ENCODE data around the gene CTTNBP2NL. TPM values are rescaled to one million over a fixed set of nuclear protein-coding genes. Genes with fewer than 3 reads are reported as not detected.
A peak's percentile ranks its signal among the peaks of the same experiment; 100 is the strongest.
"Not testable (repeated sequence)": the region's sequence is repeated elsewhere in the genome, so short reads cannot be mapped to it uniquely, and the experiment has no call there.

Gene CTTNBP2NL
- polyA plus RNA-seq, 6 donors from 2014 or later, result 0.19 to 2.7 (median 1.0) TPM

DNA sequence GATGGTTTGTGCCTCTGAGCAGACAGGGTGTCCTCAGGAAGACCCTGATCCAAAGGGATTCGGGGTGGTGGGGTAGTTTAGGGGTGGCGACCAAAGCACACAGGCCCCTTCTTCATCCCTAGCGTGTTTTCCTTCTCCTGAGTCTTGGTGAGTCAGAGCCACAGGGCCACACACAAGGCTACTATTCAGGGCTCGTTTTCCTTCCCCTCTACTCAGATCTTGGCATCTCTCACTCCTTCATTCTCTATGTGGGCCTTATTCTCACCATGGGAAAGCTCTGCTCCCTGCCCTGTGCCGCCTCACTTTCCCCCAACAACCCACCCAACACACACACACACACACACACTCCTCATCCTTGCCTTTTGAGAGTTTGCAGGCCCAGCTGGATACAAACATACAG, 69.1 kb downstream of the CTTNBP2NL start:
- H3K27ac Mint-ChIP-seq, result peak overlapping the region in 5 of 6 donors; percentile 91 to 98 (median 94)
- H3K4me1 Mint-ChIP-seq, result peaks cover 36 to 48% (median 39%) of the 10 kb centered on the region in 3 donors
- peak overlapping the region in 3 of 8 donors; percentile 76 to 85 (median 77) for H3K4me3 Mint-ChIP-seq
- H3K36me3 Mint-ChIP-seq, result no peaks in the 10 kb centered on the region
- DNase-seq (no peak), ATAC-seq (ENCODE audit: low read depth in 2 of 2) (no peak)
- H3K27me3 Mint-ChIP-seq, result peaks cover 3 to 15% (median 14%) of the 10 kb centered on the region in 3 donors
- peaks cover 0 to 2% (median 0%) of the 10 kb centered on the region in 7 donors for H3K9me3 Mint-ChIP-seq

DNA sequence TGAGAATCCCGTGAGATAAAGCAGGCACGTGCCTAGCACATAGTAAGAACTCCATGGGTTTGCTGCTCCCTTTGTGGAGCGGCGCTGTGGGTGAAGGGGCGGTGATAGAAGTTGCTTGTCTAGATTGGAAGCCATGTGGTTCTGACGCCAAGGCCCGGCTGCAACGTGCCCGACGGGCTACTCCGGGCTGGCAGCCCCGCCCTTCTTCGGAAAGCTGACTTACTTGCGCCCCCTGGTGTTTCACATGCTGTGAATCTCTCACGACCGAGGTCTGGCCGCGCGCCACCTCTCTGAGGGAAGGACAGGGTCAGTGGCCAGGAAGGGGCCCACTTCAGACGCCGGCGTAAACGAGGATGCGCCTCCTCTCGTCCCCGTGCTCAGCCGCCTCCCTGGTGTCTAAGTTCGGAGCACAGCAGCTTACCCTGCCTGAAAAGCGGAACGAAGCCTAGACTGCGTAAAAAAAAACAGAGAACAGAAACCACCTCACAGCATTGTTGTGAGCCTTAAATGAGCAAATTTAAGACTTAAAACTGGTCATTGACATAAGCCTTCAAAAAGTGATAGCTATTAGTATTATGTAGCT, 70.2 kb downstream of the CTTNBP2NL start:
- ATAC-seq (ENCODE audit: low read depth in 2 of 2), result peak; percentile 88 to 90
- peak overlapping the region; percentile 76 to 88 (median 78) for H3K4me3 Mint-ChIP-seq
- H3K27me3 Mint-ChIP-seq, result peaks cover 3 to 21% (median 18%) of the 10 kb centered on the region in 3 donors
- H3K4me1 Mint-ChIP-seq, result peaks cover 36 to 48% (median 39%) of the 10 kb centered on the region in 3 donors
- H3K36me3 Mint-ChIP-seq, result no peaks in the 10 kb centered on the region
- H3K27ac Mint-ChIP-seq, result peak overlapping the region; percentile 88 to 98 (median 94)
- DNase-seq, result peak; percentile 89
- peaks cover 0 to 2% (median 0%) of the 10 kb centered on the region in 7 donors for H3K9me3 Mint-ChIP-seq

DNA sequence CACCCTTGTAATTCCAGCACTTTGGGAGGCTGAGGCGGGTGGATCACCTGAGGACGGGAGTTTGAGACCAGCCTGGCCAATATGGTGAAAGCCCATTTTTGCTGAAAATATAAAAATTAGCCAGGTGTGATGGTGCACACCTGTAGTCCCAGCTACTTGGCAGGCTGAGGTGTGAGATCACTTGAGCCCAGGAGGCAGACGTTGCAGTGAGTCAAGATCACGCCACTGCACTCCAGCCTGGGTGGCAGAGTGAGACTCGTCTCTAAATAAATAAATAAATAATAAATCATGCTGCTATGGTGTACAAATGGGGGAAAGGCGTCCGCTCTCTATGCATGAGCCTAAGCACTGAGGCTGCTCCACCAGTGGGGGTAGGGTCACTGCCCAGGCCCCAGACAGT, 74.3 kb downstream of the CTTNBP2NL start:
- Mint-ChIP-seq H3K4me1 (peaks cover 22 to 25% (median 22%) of the 10 kb centered on the region in 3 donors), H3K27me3 (peaks cover 5 to 38% (median 24%) of the 10 kb centered on the region in 3 donors)
- H3K27ac Mint-ChIP-seq; H3K9me3 Mint-ChIP-seq; DNase-seq; H3K4me3 Mint-ChIP-seq; H3K36me3 Mint-ChIP-seq; ATAC-seq (ENCODE audit: low read depth in 2 of 2): not testable (repeated sequence)

DNA sequence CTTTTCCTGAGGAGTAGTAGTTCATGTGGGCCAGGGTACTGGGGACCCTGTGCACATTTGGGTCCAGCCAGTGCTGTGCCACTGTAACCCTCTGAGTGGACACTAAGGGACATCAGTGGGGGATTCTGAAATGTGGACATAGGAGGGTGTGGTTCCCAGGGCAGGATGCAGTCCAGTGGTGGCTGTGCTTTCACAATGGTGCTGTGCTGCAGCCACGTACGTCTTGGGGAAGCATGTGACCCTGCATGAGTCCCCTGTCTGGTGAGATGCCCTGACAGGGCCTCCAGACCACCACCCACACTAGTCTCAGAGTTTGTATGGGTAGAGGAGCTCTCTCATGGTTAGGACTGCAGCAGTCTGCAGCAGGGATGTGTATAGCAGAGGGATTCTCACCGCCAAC, 75.0 kb downstream of the CTTNBP2NL start:
- peaks cover 15 to 18% (median 16%) of the 10 kb centered on the region in 3 donors for H3K4me1 Mint-ChIP-seq
- H3K9me3 Mint-ChIP-seq, result peaks cover 0 to 13% (median 7%) of the 10 kb centered on the region in 7 donors
- H3K27ac Mint-ChIP-seq, result no peak overlapping the region
- ATAC-seq (ENCODE audit: low read depth in 2 of 2), result no peak
- H3K36me3 Mint-ChIP-seq, result peaks cover 6 to 8% of the 10 kb centered on the region in 2 donors
- H3K27me3 Mint-ChIP-seq, result peaks cover 5 to 43% (median 24%) of the 10 kb centered on the region in 3 donors
- DNase-seq, result no peak
- no peak overlapping the region for H3K4me3 Mint-ChIP-seq

DNA sequence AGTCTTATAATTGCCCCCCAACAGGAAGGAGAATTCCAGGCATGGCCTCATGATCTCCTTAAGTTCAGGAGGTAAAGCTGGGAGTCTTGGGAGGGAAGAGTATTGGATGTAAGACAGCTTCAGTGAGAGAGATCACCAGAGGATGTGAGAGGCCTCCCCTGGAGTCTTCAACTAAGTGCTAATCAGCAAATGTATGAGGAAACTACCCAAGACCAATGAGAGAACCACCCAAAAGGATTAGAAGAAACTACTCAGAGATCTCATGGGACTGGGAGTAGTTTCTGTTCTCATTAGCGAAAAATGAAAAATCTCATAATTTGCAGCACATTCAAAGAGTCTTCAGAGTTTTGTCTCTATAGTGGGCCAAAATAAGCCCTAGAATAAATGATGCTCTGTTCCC, 76.1 kb downstream of the CTTNBP2NL start:
- Mint-ChIP-seq H3K36me3 (peaks cover 6 to 20% of the 10 kb centered on the region in 2 donors), H3K4me3 (no peak overlapping the region), H3K9me3 (peaks cover 3 to 24% (median 16%) of the 10 kb centered on the region in 7 donors), H3K27ac (peak overlapping the region in 1 of 6 donors; percentile 44), H3K27me3 (peaks cover 5 to 50% (median 31%) of the 10 kb centered on the region in 3 donors), H3K4me1 (peaks cover 3 to 7% (median 4%) of the 10 kb centered on the region in 3 donors)
- ATAC-seq (ENCODE audit: low read depth in 2 of 2), result no peak
- DNase-seq, result no peak

DNA sequence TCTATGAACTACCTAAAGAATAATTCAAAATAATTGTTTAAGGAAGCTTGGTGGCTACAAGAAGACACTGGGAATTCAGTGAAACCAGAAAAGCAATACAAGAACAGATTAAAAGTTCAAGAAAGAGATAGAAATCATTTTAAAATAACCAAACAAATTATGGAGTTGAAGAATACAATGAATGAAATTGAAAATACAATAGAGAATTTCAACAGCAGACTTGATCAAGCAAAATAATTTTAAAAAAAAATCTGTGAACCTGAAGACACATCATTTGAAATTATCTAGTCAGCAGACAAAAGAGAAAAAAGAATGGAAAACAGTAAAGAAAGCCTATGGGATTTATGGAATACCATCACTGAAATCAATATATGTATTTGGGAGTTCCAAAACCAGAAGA, 81.5 kb downstream of the CTTNBP2NL start:
- DNase-seq (no peak), ATAC-seq (ENCODE audit: low read depth in 2 of 2) (no peak)
- peaks cover 11 to 52% (median 41%) of the 10 kb centered on the region in 7 donors for H3K9me3 Mint-ChIP-seq
- no peaks in the 10 kb centered on the region for H3K4me1 Mint-ChIP-seq
- peaks cover 6 to 33% of the 10 kb centered on the region in 2 donors for H3K36me3 Mint-ChIP-seq
- peaks cover 9 to 50% (median 24%) of the 10 kb centered on the region in 3 donors for H3K27me3 Mint-ChIP-seq
- H3K27ac Mint-ChIP-seq, result no peak overlapping the region
- H3K4me3 Mint-ChIP-seq, result peak overlapping the region in 1 of 8 donors; percentile 45

DNA sequence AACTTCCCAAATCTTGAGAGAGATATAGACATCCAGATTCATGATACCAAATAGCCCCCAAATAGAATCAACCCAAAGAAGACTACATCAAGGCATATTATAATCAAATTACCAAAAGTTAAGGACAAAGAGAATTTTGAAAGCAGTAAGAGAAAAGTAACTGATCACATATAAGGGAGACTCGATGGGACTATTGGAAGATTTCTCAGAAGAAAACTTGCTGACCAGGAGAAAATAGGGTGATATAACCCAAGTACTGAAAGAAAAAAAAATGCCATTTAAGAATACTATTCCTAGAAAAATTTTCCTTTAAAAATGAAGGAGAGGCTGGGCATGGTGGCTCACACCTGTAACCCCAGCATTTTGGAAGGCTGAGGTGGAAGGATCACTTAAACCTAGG, 82.3 kb downstream of the CTTNBP2NL start:
- Mint-ChIP-seq H3K9me3 (peaks cover 11 to 52% (median 41%) of the 10 kb centered on the region in 7 donors), H3K27ac (no peak overlapping the region), H3K4me3 (no peak overlapping the region), H3K27me3 (peaks cover 9 to 47% (median 20%) of the 10 kb centered on the region in 3 donors), H3K36me3 (peaks cover 6 to 33% of the 10 kb centered on the region in 2 donors), H3K4me1 (no peaks in the 10 kb centered on the region)
- no peak for ATAC-seq (ENCODE audit: low read depth in 2 of 2)
- DNase-seq, result no peak

DNA sequence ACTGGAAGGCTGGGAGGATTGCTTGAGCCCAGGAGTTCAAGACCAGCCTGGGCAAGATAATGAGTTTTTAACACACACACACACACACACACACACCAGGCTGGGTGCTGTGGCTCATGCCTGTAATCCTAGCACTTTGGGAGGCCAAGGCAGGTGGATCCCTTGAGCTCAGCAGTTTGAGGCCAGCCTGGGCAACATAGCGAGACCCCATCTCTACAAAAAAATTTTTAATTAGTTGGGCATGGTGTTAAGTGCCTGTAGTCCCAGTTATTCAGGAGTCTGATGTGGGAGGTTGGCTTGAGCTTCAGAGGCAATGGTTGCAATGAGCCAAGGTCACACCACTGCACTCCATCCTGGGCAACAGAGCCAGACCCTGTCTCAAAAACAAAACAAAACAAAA, 90.0 kb downstream of the CTTNBP2NL start:
- not testable (repeated sequence) for H3K4me3 Mint-ChIP-seq; H3K4me1 Mint-ChIP-seq; ATAC-seq (ENCODE audit: low read depth in 2 of 2)

DNA sequence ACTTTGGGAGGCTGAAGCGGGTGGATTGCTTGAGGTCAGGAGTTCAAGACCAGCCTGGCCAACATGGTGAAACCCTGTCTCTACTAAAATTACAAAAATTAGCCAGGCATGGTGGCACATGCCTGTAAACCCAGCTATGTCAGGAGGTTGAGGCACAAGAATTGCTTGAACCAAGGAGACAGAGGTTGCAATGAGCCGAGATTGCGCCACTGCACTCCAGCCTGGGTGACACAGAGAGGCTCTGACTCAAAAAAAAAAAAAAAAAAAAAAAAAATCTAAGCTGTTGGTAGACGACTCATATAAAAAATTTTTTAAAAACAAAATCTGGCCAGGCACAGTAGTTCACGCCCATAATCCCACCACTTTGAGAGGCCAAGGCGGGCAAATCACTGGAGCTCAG, 91.7 kb downstream of the CTTNBP2NL start:
- not testable (repeated sequence) for H3K9me3 Mint-ChIP-seq; H3K4me3 Mint-ChIP-seq; ATAC-seq (ENCODE audit: low read depth in 2 of 2); H3K27ac Mint-ChIP-seq; H3K4me1 Mint-ChIP-seq; DNase-seq; H3K36me3 Mint-ChIP-seq
- H3K27me3 Mint-ChIP-seq, result peaks cover 19 to 28% (median 25%) of the 10 kb centered on the region in 3 donors

More for the DNA sequence above, 90.0 kb downstream of the CTTNBP2NL start:
- not testable (repeated sequence) for DNase-seq, H3K9me3 Mint-ChIP-seq, H3K27ac Mint-ChIP-seq, H3K36me3 Mint-ChIP-seq
- H3K27me3 Mint-ChIP-seq, result peaks cover 17 to 20% (median 19%) of the 10 kb centered on the region in 3 donors

DNA sequence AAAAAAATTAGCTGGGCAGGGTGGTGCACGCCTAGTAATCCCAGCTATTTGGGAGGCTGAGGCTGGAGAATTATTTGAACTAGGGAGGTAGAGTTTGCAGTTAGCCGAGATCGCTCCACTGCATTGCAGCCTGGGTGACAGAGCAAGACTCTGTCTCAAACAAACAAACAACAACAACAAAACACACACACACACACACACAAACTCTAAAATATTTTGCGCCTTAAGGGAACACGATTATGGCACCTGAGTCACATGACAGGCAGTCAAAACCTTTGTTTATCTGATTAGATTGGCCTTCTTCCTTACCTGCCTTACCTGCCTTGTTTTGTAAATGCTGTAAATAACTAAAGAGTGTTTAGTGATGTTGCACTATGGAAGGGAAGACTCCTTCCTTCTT, 92.1 kb downstream of the CTTNBP2NL start:
- Mint-ChIP-seq H3K36me3 (no peaks in the 10 kb centered on the region), H3K27me3 (peaks cover 23 to 27% (median 26%) of the 10 kb centered on the region in 3 donors), H3K27ac (no peak overlapping the region), H3K9me3 (no peaks in the 10 kb centered on the region), H3K4me3 (no peak overlapping the region), H3K4me1 (no peaks in the 10 kb centered on the region)
- DNase-seq (no peak), ATAC-seq (ENCODE audit: low read depth in 2 of 2) (no peak)

DNA sequence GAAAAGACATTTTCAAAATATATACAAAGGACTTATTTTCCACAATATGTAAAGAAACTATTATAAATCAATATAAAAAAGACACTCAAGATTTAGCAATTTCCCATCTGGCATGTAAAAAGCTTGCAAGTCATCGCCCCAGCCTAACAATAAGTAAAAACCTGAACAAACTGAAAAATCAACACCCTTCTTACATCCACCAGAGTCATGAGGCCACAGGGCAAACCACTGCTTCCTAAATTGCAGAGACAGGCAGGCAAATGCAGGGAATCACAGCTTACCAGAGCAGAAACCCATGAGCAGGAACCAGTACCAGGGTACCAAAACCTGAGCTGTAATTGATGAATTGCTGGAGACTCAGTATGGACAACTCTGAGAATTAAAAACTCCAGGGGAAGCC, 96.1 kb downstream of the CTTNBP2NL start:
- Mint-ChIP-seq H3K9me3 (no peaks in the 10 kb centered on the region), H3K4me1 (no peaks in the 10 kb centered on the region), H3K27ac (no peak overlapping the region), H3K27me3 (peaks cover 44 to 45% (median 45%) of the 10 kb centered on the region in 3 donors), H3K4me3 (no peak overlapping the region), H3K36me3 (peaks cover 0 to 4% of the 10 kb centered on the region in 2 donors)
- ATAC-seq (ENCODE audit: low read depth in 2 of 2), result no peak
- no peak for DNase-seq

DNA sequence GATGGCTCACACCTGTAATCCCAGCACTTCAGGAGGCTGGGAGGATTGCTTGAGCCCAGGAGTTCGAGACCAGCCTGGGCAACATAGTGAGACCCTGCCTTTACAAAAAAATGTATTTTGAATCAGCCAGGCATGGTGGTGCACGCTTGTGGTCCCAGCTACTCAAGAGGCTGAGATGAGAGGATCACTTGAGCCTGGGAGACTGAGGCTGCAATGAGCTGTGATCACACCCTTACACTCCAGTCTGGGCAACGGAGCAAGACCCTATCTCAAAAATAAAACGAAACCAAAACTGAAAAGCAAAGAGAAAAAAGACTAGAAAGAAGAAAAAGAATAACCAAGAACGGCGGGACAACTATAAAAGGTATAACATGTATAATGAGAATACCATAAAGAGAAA, 97.3 kb downstream of the CTTNBP2NL start:
- Mint-ChIP-seq H3K9me3 (no peaks in the 10 kb centered on the region), H3K4me1 (no peaks in the 10 kb centered on the region), H3K27me3 (peaks cover 55 to 58% (median 57%) of the 10 kb centered on the region in 3 donors), H3K4me3 (no peak overlapping the region), H3K27ac (peak overlapping the region in 1 of 6 donors; percentile 28), H3K36me3 (peaks cover 0 to 4% of the 10 kb centered on the region in 2 donors)
- DNase-seq (no peak), ATAC-seq (ENCODE audit: low read depth in 2 of 2) (no peak)

DNA sequence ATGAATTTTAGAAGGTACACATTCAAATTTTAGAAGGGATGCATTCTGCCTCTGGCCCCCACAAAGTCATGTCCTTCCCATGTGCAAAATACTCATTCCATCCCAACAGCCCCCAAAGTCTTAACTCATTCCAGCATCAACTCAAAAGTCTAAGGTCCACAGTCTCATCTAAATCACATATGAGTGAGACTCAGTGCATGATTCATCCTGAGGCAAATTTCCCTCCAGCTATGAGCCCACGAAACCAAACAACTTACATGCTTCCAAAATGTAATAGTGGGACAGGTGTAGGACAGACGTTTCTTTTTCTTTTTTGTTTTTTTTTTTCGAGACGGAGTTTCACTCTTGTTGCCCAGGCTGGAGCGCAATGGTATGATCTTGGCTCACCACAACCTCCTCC, 100.3 kb downstream of the CTTNBP2NL start:
- H3K4me1 Mint-ChIP-seq, result peaks cover 0 to 2% (median 0%) of the 10 kb centered on the region in 3 donors
- no peaks in the 10 kb centered on the region for H3K9me3 Mint-ChIP-seq
- DNase-seq, result no peak
- H3K36me3 Mint-ChIP-seq, result peaks cover 0 to 4% of the 10 kb centered on the region in 2 donors
- H3K27ac Mint-ChIP-seq, result no peak overlapping the region
- H3K4me3 Mint-ChIP-seq, result no peak overlapping the region
- no peak for ATAC-seq (ENCODE audit: low read depth in 2 of 2)
- peaks cover 62 to 68% (median 63%) of the 10 kb centered on the region in 3 donors for H3K27me3 Mint-ChIP-seq

Data from naive B cell (primary cell).